HUDEP-2 (cell line): Measurements from ENCODE around the gene NF2.
"Not testable (repeated sequence)": the region's sequence is repeated elsewhere in the genome, so short reads cannot be mapped to it uniquely, and the experiment has no call there.

ENCODE experiments used
- DNase-seq, 76 experiments: peaks; one replicate each; lab custom pipeline; 2025; ENCODE audit not compliant: unreplicated experiment in 76 of 76; lab: John Stamatoyannopoulos, UW

NF2 gene

GRCh38 chr22:29594447-29594846, 9.0 kb upstream of the NF2 start:
- not testable (repeated sequence) for DNase-seq

- DNase-seq: no peak
These were observed 7.0 kb upstream of the NF2 start for GRCh38 chr22:29596408-29596807.

GRCh38 chr22:29597871-29598683, 5.4 kb upstream of the NF2 start:
- DNase-seq: not testable (repeated sequence)

- no peak for DNase-seq
These were observed 4.8 kb upstream of the NF2 start for GRCh38 chr22:29598684-29599020.

GRCh38 chr22:29604076-29604360, 585 bp downstream of the NF2 start:
- DNase-seq: peak in 15 of 76 experiments; percentile 11 to 44 (median 23)

GRCh38 chr22:29605527-29605850, 2.1 kb downstream of the NF2 start:
- no peak for DNase-seq

- no peak for DNase-seq
These were observed 2.9 kb downstream of the NF2 start for GRCh38 chr22:29606320-29606719.

GRCh38 chr22:29607426-29607825, 4.0 kb downstream of the NF2 start:
- no peak for DNase-seq

GRCh38 chr22:29609139-29609538, 5.7 kb downstream of the NF2 start:
- DNase-seq: peak in 4 of 76 experiments; percentile 10 to 18 (median 14)

- DNase-seq: no peak
These were observed 7.3 kb downstream of the NF2 start for GRCh38 chr22:29610780-29611179.

- no peak for DNase-seq
These were observed 12.4 kb downstream of the NF2 start for GRCh38 chr22:29615705-29616327.

GRCh38 chr22:29617922-29618629, 14.6 kb downstream of the NF2 start:
- DNase-seq: no peak

GRCh38 chr22:29621761-29622526, 18.5 kb downstream of the NF2 start:
- no peak for DNase-seq

GRCh38 chr22:29623059-29623458, 19.6 kb downstream of the NF2 start:
- DNase-seq: no peak

- DNase-seq: no peak
These were observed 20.2 kb downstream of the NF2 start for GRCh38 chr22:29623553-29624169.

- peak in 46 of 76 experiments; percentile 5 to 72 (median 42) for DNase-seq
These were observed 21.8 kb downstream of the NF2 start for GRCh38 chr22:29625090-29625825.

- DNase-seq: no peak
These were observed 23.2 kb downstream of the NF2 start for GRCh38 chr22:29626497-29627195.

- DNase-seq: no peak
These were observed 23.7 kb downstream of the NF2 start for GRCh38 chr22:29627196-29627535.

- peak in 68 of 76 experiments; percentile 10 to 82 (median 50) for DNase-seq
These were observed 25.8 kb downstream of the NF2 start for GRCh38 chr22:29628996-29629902.
